OCI-LY1 (cell line): ENCODE data around the gene LCNL1.

ENCODE experiments used
- CTCF ChIP-seq: fragments of 200-600 bp; sonication (generic), shearing (Covaris generic); IDR thresholded peaks from 2 replicates; pipeline ENCODE4 v1.5.1; 2017; ENCODE audit warnings: mild to moderate bottlenecking, antibody characterized with exemption, low read length, moderate library complexity, mixed read lengths
- EZH2 ChIP-seq: fragments of 200-600 bp; sonication (generic), shearing (Covaris generic); IDR thresholded peaks from 2 replicates; pipeline ENCODE4 v1.8.0; 2017; ENCODE audit warnings: borderline replicate concordance, mixed run types, mild to moderate bottlenecking, antibody characterized with exemption, low read length, moderate library complexity, mixed read lengths

GRCh38 chr9:136942881-136943230, 39.9 kb upstream of the LCNL1 start:
- no peak for TF ChIP-seq CTCF
- no peak for TF ChIP-seq EZH2
